SH-SY5Y (cell line): Measurements from ENCODE around the gene MYLK.

Experiments used
- GATA2 ChIP-seq: IDR thresholded peaks from 2 replicates; pipeline ENCODE4 v1.6.1; 2011; ENCODE audit warnings: mild to moderate bottlenecking, low read depth, low read length
- GATA3 ChIP-seq: IDR thresholded peaks from 2 replicates; pipeline ENCODE4 v1.6.1; 2011; ENCODE audit warnings: low read depth, mild to moderate bottlenecking, low read length, moderate library complexity

MYLK gene

GRCh38 chr3:123657568-123657967 lies 226.6 kb downstream of the MYLK start:
- TF ChIP-seq GATA2 (no peak), GATA3 (no peak)

- TF ChIP-seq GATA2 (no peak), GATA3 (no peak)
These were observed 227.0 kb downstream of the MYLK start for GRCh38 chr3:123657111-123657510.

- no peak for TF ChIP-seq GATA3
- no peak for TF ChIP-seq GATA2
These were observed 227.4 kb downstream of the MYLK start for GRCh38 chr3:123656691-123657090.

- TF ChIP-seq GATA3: no peak
- TF ChIP-seq GATA2: no peak
These were observed 227.9 kb downstream of the MYLK start for GRCh38 chr3:123656274-123656673.

- no peak for TF ChIP-seq GATA3
- TF ChIP-seq GATA2: no peak
These were observed 228.7 kb downstream of the MYLK start for GRCh38 chr3:123655400-123655799.

- TF ChIP-seq GATA2 (no peak), GATA3 (no peak)
These were observed 230.9 kb downstream of the MYLK start for GRCh38 chr3:123653221-123653682.

- TF ChIP-seq GATA2 (no peak), GATA3 (no peak)
These were observed 231.7 kb downstream of the MYLK start for GRCh38 chr3:123652342-123652984.

- no peak for TF ChIP-seq GATA3
- no peak for TF ChIP-seq GATA2
These were observed 232.4 kb downstream of the MYLK start for GRCh38 chr3:123651449-123652341.

- no peak for TF ChIP-seq GATA3
- no peak for TF ChIP-seq GATA2
These were observed 234.0 kb downstream of the MYLK start for GRCh38 chr3:123650101-123650500.

GRCh38 chr3:123648696-123649405 lies 235.3 kb downstream of the MYLK start:
- TF ChIP-seq GATA3 (no peak), GATA2 (no peak)

- TF ChIP-seq GATA2: no peak
- TF ChIP-seq GATA3: no peak
These were observed 239.8 kb downstream of the MYLK start for GRCh38 chr3:123644358-123644757.

GRCh38 chr3:123642957-123643330 lies 241.2 kb downstream of the MYLK start:
- TF ChIP-seq GATA2 (no peak), GATA3 (no peak)

GRCh38 chr3:123642182-123642956 lies 241.8 kb downstream of the MYLK start:
- TF ChIP-seq GATA3 (no peak), GATA2 (no peak)

- TF ChIP-seq GATA3: no peak
These were observed 242.6 kb downstream of the MYLK start for GRCh38 chr3:123641505-123641904.
